T-helper 1 cell (primary cell): ENCODE measurements around the gene THTPA.

ENCODE experiments used
- DNase-seq, 5 donors: peaks; one replicate each; pipeline ENCODE4 v3.0.0-alpha.2; 2012 to 2020

THTPA gene

GRCh38 chr14:23567186-23568020 lies 11.3 kb downstream of the THTPA start, which contains the start of gene AP1G2:
Gene AP1G2 (minus strand): TSS chr14:23567791. CDS start chr14:23567314, 477 bp downstream.
- DNase-seq = peak; percentile 71 to 90 (median 78)

- no peak for DNase-seq
Observed at GRCh38 chr14:23568021-23568599, 12.0 kb downstream of the THTPA start.

GRCh38 chr14:23568600-23569331 lies 12.7 kb downstream of the THTPA start:
- DNase-seq = no peak

GRCh38 chr14:23569443-23570151 lies 13.5 kb downstream of the THTPA start:
- no peak for DNase-seq

- no peak for DNase-seq
Observed at GRCh38 chr14:23570806-23571483, 14.9 kb downstream of the THTPA start.

- DNase-seq = no peak
Observed at GRCh38 chr14:23571701-23572523, 15.8 kb downstream of the THTPA start.

- no peak for DNase-seq
Observed at GRCh38 chr14:23572524-23572828, 16.4 kb downstream of the THTPA start.

- no peak for DNase-seq
Observed at GRCh38 chr14:23572836-23573235, 16.8 kb downstream of the THTPA start.

GRCh38 chr14:23573384-23574015 lies 17.4 kb downstream of the THTPA start:
- DNase-seq = no peak

GRCh38 chr14:23577004-23577681 lies 21.1 kb downstream of the THTPA start:
- DNase-seq = no peak

GRCh38 chr14:23577710-23578392 lies 21.8 kb downstream of the THTPA start:
- DNase-seq = no peak

- no peak for DNase-seq
Observed at GRCh38 chr14:23578560-23579310, 22.7 kb downstream of the THTPA start, which contains the start of gene JPH4. Gene JPH4 (minus strand): TSS chr14:23578790. CDS start chr14:23577453, 1,337 bp downstream.

GRCh38 chr14:23579311-23579630 lies 23.2 kb downstream of the THTPA start:
- no peak for DNase-seq

GRCh38 chr14:23579739-23580138 lies 23.7 kb downstream of the THTPA start:
- DNase-seq = no peak

- DNase-seq = no peak
Observed at GRCh38 chr14:23580152-23580926, 24.3 kb downstream of the THTPA start.

- DNase-seq = no peak
Observed at GRCh38 chr14:23580948-23581281, 24.8 kb downstream of the THTPA start.

GRCh38 chr14:23582906-23583760 lies 27.1 kb downstream of the THTPA start:
- no peak for DNase-seq
